Pulmonary artery endothelial cell (primary cell): ENCODE results near the gene MED23. TPM values are rescaled to one million over a fixed set of nuclear protein-coding genes. Genes with fewer than 3 reads are reported as not detected.

Source experiments
- total RNA-seq: library from RNA; depleted of rRNA; stranded (reverse); fragments of >200 nt; gene quantifications from 2 replicates; pipeline ENCODE4 v1.2.3, GENCODE V29; 2014

MED23 gene
- total RNA-seq, 1 donor from 2014 or later = 30.3 TPM

Other genes starting within 250 kb of the MED23 start
- gene ARG1, start 55.0 kb downstream of the MED23 start, total RNA-seq = not detected in 2 replicates
- gene ENPP3, start 9.1 kb upstream of the MED23 start, total RNA-seq = under 0.01 and 0.04 TPM in 2 replicates
- not detected in 2 replicates for gene OR2A4, start 73.2 kb upstream of the MED23 start, total RNA-seq
- gene CTAGE9, start 82.8 kb upstream of the MED23 start, total RNA-seq = not detected in 2 replicates
- gene ENPP1, start 179.8 kb upstream of the MED23 start, total RNA-seq = 2.5 and 2.6 TPM in 2 replicates